HG02798 (cell line): ENCODE results near the gene WNT11.

Experiments used
- ATAC-seq: cut with Tn5 transposase; IDR thresholded peaks from one replicate; pipeline ENCODE4 v1.9.1; 2021; ENCODE audit warnings: mild to moderate bottlenecking; ENCODE audit not compliant: unreplicated experiment, poor library complexity

The WNT11 gene

DNA sequence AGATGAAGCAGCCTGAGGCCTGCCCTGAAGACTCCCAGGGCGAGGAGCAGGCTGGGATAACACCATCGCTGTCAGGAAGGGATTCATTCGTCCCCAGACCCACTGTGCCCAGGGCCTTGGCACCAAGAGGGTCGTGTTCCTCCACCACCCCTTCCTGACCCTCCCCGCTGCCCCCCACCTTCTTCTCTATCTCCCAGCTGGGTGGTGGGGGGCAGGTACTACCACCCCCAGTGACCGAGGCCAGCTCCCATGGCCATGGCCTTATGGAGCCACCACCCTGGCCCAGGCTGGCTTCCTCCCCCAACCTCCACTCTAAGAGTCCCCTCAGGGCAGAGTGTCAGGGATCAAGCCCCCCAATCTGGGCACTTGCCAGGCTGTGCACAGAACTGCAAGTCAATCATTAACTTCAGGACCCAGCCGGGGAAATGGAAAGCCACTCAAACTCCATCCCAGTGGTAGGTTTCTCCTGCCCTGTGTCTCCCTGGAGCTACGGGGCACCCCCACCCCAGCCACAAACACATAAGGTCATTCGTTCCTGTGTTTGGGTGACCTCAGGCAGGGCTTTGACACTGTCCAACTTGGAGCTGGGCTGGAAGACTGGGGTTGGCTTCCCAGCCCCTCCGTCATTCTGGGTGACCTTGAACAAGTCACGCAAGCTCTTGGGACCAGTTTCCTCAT lies 33.3 kb upstream of the WNT11 start:
- no peak for ATAC-seq

DNA sequence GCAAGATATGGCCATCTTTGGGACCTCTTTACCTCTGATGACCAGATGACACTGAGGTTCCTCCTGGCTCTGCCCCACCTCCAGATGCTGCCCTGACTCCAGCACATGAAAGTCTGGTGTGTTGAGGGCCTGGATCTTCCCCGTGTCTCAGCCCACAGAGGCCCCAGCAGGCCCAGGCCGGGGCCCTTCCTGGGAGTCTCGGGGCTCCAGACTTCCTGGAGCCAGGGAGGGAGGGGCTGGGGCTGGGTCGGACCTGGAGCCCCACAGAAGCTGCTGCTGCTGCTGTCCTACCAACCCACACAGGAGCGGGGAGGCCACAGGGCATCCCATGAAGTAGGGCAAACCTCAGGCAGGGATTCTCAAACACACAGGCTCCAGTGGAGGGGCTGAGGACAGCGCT lies 32.2 kb upstream of the WNT11 start:
- ATAC-seq, result no peak

DNA sequence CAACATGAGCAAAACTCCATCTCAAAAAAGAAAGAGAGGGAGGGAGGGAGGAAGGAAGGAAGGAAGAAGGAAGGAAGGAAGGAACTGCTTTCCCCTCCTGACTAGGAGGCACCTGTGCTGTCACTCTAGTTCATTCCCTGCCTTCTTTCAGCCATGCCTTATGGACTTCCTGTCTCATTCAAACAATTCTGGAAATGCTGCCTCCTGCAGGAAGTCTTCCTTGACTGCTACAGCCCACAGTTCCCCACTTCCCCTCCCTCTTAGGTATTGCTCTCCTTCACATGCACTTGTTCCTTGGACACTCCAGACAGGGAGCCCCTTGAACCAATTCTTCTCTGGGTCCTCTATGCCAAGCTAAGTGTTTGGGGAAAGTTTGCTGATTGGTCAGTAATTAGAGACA lies 31.6 kb upstream of the WNT11 start:
- no peak for ATAC-seq

DNA sequence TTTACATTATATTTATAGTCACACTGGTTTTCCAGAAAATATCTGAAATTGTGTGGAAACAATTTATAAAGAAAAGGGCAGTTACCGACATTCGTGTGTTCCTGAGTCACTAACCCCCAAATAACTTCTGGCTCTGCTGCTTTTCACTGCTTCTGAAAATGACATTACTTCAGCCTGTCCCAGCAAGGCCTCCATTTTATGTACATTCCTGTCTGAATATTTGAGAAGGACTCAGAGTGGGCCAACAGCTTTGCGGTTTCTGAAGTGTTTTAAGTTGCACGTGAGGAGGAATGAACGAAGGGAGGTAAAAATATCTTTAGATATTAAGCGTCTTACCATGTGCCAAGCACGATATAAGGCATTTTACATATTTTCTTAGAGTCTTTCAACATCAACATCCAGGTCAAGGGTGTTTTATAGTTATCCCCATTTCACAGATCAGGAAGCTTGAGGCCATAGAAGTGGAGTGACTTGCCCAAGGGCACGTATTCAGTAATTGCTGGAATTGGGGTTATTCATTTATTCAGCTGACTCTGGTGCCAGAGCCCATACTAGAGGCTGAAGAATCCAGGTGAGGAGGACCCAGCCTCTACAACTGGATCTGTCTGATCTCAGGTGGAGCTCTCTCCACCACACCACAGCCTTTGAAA lies 30.8 kb upstream of the WNT11 start:
- no peak for ATAC-seq

DNA sequence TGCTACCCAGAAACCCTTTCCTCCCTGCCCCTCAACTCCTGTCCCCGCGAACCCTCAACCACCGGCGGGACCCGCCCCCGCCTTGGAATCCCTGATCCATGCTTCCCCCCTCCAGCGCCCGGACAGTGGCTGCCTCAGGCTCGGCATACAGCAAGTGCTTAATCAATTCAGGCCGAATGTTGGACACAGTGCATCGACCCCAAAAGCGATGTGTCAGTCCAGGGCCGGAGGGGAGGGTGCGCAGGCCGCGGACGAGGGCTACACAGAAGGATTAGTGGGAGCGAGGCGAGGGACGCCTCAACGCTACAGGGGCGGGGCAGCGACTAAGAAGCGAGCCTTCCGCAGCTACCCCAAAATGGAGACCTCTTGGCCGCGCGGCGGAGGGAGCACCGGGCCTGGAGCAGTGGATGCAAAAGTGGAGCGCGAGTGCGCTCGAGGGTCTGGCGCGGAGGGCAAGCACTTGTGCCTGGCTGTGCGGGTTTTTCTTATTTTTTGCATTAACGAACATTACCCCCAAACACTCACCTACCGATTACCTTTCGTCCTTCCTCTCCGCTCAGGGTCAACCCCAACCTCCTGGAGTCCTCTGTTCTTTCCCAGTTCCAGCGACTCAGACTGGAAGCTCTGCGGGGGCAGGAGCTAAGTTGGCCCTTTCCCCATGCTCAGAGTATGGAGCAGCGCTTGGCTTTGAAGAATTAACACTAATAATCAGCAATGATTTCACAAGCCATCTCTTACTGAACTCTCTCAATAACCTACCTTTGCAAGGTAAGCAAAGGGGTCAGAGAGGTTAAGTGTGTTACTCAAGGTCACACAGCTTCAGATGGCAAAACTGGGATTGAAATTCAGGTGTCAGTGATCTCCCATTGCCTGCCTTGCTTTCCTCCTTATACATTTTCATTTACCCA lies 30.0 kb upstream of the WNT11 start:
- peak; percentile 15 for ATAC-seq

DNA sequence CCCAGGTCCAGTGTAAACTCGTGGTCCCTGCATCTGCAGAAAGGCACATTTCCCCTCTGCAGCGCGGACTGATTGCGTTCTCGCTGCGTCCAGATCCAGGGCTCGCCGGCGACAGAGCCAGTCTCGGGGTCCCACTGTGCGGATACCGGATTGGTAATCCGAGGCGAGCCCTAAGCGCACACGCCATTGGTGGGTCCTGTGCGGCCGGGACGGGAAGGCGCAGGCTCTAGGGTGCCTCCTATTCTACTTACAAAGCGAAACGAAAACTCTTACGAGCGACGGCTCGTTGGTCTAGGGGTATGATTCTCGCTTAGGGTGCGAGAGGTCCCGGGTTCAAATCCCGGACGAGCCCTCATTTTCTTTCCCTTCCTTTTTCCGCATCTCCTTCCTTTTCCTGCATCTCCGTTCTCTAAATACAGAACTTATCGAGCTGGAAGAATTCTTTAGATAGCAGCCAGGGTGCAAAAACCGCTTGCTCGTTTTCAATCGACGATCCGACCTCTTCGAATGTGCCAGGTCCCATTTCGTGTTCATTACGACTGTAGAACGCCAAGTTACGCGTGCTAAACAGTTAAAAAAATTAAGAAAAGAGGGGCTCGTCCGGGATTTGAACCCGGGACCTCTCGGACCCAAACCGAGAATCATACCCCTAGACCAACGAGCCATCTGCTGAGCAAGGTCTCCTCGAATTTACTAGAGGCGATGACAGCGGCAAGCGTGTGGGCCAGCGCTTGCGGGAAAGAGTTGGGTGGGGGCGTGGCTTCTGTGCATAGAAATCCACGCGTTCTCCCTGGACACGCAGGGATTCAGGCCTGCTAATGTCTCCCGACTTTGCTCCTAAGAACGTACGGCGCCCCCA lies 29.2 kb upstream of the WNT11 start:
- peak; percentile 70 for ATAC-seq

DNA sequence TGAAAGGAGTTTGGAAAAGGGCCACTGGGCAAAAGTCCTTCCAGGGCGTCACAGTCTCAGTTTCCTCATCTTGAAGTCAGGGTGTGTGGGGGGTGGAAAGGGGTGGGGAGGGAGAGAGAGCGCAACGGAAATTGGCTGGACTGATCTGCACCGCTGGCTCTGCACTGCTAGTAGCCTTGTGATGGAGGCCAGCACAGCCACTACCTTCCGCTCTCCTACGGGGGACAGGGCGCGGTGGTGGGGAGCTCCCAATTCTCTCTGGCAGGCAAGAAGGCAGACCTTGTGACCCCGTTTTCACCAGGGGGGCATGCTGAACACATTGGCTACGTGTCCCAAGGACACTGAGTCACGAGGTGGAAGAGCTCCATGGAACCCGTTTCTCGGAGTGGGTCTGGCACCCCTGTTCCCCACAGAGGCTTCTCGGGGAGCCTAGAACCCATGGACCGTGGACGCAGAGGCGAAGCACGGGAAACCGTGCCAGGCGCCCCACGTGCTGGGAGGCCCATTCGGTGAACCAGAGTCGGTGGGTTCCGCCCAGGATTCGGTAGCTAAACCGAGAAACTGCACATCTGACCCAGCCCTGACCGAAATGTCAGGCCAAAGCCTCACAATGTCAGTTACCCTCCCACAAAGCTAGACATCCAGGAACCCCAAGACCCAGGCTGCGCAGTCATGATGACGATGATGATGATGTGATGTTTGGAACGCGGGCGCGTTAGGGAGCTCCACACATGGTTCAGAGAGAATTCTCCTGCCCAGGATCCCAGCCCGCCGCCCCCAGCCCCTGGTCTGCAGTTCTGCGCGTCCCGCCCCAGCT lies 28.3 kb upstream of the WNT11 start:
- ATAC-seq, result peak; percentile 2

DNA sequence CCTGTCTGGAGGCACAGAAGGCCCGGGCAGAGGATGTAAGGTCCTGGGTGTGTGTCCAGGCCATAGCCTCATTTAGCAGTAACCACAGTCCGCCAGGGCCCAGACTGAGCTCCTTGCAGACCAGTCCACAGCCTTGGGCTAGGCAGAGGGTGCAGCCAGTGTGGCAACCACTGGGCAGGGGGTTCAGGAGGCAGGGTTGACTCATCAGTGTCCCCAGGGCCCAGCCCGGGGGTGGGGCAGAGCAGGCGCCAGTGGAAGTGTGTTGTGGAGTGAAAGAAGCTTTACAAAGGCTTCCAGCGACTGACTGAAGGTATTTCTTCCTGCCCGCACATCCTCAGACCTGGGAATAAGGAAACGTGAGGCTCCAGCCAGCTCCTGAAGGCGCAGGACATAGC lies 27.7 kb upstream of the WNT11 start:
- no peak for ATAC-seq

DNA sequence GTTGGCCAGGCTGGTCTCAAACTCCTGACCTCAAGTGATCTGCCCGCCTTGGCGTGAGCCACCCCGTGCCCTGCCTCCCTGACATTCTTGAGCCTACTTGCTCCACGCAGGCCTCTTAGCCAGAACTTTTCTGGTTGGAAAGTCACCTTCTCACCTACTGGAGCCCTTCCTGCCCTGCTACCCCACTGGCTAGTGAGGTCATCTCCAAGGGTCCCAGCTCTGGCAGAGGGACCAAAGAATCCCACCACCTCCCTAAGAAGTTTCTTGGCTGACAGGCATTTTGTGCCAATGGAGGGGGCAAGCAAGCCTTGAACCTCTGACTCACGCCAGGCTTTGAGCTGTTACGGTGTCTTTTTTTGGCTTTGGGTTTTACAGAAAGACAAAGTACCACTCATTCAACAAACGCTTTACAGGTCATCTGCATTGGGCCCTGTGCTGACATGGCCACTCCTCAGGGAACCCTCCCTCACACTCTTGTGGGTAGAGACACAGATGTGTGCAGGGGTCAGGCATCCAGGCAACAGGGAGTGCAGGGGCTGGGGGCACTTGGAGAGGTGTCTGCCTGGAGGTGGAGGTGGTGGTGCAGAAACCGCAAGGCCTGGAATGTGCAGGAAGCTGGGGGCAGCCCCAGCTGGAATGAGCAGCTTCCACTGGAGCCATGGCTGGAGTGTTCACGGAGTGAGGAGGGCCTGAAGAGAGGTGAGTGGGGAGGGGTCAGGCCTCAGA lies 27.1 kb upstream of the WNT11 start:
- no peak for ATAC-seq

DNA sequence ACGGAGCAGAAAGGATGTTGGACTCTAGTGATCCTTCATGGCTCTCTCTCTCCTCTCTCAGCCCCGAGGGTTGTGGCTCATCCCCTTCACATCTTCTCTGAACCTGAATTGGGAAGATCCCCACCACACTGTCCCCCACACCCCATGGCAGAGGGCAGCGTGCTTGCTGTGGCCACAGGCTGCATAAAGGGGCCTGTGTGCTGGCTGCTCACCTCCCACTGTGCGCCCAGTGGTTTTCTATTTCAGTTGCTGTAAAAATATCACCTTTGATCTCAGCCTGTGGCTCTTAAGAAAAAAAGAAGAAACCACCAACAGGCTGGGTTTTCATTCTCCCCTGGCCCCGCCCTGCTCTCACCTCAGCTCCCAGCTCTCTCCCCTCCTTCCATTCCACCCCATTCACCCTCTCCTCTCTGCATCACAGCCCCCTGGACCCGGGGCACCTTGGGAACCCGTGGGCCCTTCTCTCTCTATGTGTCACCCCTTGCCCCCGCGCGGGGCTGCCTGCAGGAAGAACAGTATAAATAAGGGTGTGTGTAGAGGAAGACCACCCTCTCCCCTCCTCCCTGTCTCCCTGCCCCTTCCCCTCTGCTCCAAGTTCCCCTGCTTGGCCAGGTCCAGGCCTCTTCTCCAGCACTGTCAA lies 25.8 kb upstream of the WNT11 start:
- peak; percentile 32 for ATAC-seq

DNA sequence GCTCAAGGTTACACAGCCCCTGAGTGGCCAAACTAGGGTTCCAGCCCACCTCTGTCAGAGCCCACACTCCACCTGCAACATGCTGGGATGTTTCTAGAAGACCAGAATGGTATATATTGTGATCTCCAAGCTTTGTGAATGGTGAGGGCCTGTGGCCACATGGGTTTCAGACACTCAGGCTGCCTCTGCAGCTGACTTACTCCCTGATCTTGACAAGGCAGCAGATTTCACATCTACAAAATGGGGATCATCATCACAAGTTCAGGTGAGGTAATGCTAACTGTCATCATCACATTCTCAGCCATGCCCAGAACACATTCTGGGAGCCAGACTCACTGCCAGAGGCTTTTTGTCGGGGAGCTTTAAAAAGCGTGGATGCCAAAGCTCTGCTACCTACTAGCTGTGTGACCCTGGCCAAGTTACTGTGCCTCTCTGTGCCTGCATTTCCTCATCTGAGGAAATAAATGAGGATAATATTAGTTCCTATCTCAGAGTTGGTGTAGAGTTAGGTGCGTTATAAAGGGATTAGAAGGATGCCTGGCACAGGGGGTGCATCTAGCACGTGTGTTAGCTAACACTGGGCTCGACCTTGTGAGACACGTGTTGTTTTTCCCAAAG lies 24.9 kb upstream of the WNT11 start:
- no peak for ATAC-seq

DNA sequence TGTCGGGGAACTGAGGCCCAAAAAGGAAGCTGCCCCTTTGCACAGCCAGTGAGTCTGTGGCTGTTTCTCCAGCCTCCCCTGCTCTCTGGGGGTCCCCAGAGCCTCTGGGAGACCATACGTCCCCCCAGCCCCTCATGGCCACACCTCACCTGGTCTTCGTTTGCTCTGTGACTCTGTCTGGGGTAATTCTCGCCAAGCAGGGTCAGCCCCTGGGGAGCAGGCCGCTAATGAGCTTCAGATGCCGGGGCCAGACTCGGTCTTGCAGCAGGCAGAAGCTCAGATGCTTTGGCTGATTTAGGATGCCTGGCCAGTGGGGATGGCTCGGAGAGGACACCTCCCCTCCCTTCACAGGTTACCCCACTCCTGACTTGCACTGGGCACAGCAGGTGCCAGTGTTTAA lies 24.1 kb upstream of the WNT11 start:
- no peak for ATAC-seq

DNA sequence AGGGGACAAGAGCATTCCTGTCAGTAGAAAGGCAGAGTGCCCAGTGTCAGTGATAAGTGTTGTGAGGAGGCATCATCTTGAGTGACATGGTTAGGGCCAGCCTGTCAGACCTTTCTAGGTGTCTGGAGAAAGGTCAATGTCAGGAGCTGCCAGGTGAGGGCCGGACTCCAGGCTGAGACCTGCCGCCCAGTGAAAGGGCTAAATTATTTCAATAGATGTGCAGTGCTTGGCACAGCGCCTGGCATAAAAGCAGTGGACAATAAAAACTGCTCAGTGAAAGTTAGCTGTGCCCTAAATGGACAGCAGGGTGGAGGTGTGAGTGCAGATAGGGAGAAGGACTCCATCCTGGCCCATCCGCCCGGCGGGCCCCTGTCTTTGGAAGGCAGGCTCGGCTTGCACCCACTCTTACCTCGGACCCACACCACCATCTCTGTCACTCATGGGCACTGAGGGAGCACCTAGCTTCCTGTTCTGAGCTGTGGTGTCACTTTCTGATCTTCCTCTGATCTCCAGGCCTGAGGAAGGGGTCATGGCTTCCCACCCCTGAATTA lies 23.5 kb upstream of the WNT11 start:
- no peak for ATAC-seq

DNA sequence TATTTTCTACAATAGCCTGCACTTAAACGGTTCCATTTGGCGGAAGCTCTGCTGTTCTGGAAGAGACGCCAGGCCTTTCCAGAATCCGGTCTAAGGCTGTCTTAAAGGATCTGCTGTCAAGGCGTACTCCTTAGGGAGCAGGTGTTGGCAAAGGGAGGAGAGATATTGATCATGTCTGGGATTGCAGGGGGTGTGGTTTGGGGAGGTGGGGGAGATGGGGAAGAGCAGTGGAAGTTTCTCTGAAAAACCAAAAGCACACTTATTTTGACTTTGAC lies 22.5 kb upstream of the WNT11 start:
- ATAC-seq, result no peak

DNA sequence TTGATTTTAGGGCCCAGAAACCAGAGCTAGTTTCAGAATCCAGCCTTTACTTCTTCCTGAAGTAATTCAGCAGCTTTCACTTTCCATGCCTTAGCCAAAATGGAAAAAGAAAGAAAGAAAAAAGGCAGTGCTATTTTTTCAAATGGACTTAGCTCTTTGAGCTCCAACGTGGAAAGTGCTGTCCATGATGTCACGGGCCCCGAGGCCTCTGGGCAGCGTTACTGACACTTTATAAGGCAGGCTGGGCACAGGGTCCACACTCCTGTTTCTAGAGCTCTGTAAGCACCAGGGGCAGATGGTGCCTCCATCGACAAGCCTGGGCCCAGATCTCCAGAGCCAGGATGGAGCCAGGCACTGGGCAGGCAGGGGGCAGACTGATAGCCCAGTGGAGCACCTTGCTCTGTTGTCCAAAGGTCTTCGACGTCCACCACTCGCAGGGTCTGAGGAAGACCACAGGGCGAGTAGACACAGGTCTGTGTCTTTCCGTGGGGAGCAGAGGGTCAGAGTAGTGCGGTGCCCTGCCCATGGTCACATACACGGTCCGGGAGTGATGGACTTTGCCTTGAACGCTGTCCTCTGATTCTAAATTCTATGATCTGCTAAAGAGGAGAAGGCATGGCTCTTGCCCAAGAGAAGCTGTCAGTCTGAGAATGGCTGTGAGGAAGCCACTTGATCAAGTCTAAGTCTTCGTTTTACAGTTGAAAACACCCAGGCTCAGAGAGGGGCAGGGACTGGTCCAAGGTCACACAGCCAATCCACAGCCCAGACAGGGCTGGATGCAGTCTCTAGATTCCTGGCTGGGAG lies 22.0 kb upstream of the WNT11 start:
- ATAC-seq, result no peak

DNA sequence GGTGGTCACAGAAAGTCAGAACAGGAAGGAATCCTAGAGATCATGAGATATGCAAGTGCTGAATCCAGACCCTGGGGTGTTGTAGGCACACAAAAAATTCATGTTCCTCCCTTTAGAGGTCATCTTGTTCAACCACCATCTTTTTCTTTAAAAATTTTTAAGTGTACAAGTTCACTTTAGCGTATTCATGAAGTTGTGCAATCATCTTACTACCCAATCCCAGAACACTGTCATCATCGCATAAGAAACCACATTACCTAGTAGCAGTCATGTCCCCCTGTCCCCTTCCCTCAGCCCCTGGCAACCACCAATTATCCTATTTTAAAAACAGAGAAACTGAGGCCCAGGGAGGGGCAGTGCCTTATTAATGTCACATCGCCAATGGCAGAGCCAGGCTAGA lies 20.3 kb upstream of the WNT11 start:
- ATAC-seq, result no peak

DNA sequence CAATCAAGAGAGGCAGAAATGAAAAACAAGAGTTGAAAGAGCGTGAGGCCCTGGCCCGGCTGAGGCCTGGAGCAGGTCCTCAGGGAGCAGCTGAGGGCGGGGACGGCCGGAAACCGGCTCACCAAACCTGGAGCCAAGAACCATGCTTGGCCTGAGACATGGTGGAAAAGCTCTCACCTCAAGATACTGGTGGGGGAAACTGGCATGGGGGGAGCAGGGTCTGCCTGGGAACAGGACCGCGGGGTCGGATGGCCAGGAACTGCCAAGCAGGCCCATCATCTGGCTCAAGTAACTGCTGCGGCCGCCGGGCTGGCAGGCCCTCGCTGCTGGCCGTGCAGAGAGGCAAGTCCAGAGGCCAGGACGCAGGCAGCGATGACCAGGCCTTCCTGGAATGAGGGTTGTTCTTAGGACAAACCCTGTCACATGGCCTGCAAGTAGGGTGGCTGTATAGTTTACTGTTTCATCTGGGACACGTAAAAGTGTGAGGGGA lies 18.9 kb upstream of the WNT11 start:
- ATAC-seq, result no peak
